HG03442 (cell line): ENCODE measurements around the gene EGFL8.

Experiments
- ATAC-seq: cut with Tn5 transposase; IDR thresholded peaks from one replicate; pipeline ENCODE4 v1.9.1; 2021; ENCODE audit warnings: mild to moderate bottlenecking, moderate library complexity; ENCODE audit not compliant: unreplicated experiment

Gene EGFL8

GRCh38 chr6:32167154-32167760 is 2.9 kb downstream of the EGFL8 start:
- no peak for ATAC-seq

- ATAC-seq: no peak
Measured at GRCh38 chr6:32167761-32168262, 3.4 kb downstream of the EGFL8 start.

GRCh38 chr6:32168350-32168749 is 4.0 kb downstream of the EGFL8 start:
- no peak for ATAC-seq

- no peak for ATAC-seq
Measured at GRCh38 chr6:32168807-32169591, 4.6 kb downstream of the EGFL8 start.

GRCh38 chr6:32170294-32170693 is 5.9 kb downstream of the EGFL8 start:
- ATAC-seq: no peak

GRCh38 chr6:32171234-32171633 is 6.8 kb downstream of the EGFL8 start:
- no peak for ATAC-seq

- ATAC-seq: no peak
Measured at GRCh38 chr6:32173051-32173727, 8.8 kb downstream of the EGFL8 start.

GRCh38 chr6:32174416-32174815 is 10.0 kb downstream of the EGFL8 start:
- ATAC-seq: no peak

GRCh38 chr6:32175322-32175710 is 10.9 kb downstream of the EGFL8 start:
- no peak for ATAC-seq

- ATAC-seq: peak; percentile 33
Measured at GRCh38 chr6:32175711-32176475, 11.5 kb downstream of the EGFL8 start, which contains the start of gene AGPAT1. Gene AGPAT1, minus strand, starts transcription at chr6:32176084. Its CDS starts 4,588 bp downstream, at chr6:32171496.

- no peak for ATAC-seq
Measured at GRCh38 chr6:32176476-32177182, 12.2 kb downstream of the EGFL8 start.

- ATAC-seq: peak; percentile 0
Measured at GRCh38 chr6:32177183-32177787, 12.9 kb downstream of the EGFL8 start.

GRCh38 chr6:32177788-32178546 is 13.6 kb downstream of the EGFL8 start, which contains the start of gene RNF5:
Gene RNF5, plus strand, starts transcription at chr6:32178405. Its CDS starts 107 bp downstream, at chr6:32178512.
- ATAC-seq: peak; percentile 79

- no peak for ATAC-seq
Measured at GRCh38 chr6:32178547-32179440, 14.4 kb downstream of the EGFL8 start.

- no peak for ATAC-seq
Measured at GRCh38 chr6:32179766-32180405, 15.5 kb downstream of the EGFL8 start.

- ATAC-seq: no peak
Measured at GRCh38 chr6:32181148-32181702, 16.8 kb downstream of the EGFL8 start.

- ATAC-seq: no peak
Measured at GRCh38 chr6:32181915-32182529, 17.6 kb downstream of the EGFL8 start.
